Adipose tissue (tissue), 3 donors: ENCODE data around the gene CD93. TPM values are rescaled to one million over a fixed set of nuclear protein-coding genes. Genes with fewer than 3 reads are reported as not detected.

Source experiments
- H3K27ac ChIP-seq: one replicate; pipeline ENCODE4 v1.5.1; 2013; ENCODE audit warnings: low read depth, low read length
- whole genome bisulfite sequencing, 3 donors: extraction: QIAGEN DNeasy Blood & Tissue Kit; methylation state at CpG; one replicate each; pipeline ENCODE4 v1.1.7; 2013; 5-methylcytosine and 5-hydroxymethylcytosine counted together
- polyA plus RNA-seq, 3 donors: library from polyadenylated mRNA; stranded (reverse); fragments of 200-250 nt; gene quantifications; one replicate each; pipeline ENCODE4 v1.2.3, GENCODE V29; 2013
- donor health status: healthy with polysubstance abuse.
- donor health status: Bipolar disorder and iron deficiency.
- donor health status: healthy.

The CD93 gene
- polyA plus RNA-seq, 3 donors = 9.9 to 76.0 (median 20.2) TPM

DNA sequence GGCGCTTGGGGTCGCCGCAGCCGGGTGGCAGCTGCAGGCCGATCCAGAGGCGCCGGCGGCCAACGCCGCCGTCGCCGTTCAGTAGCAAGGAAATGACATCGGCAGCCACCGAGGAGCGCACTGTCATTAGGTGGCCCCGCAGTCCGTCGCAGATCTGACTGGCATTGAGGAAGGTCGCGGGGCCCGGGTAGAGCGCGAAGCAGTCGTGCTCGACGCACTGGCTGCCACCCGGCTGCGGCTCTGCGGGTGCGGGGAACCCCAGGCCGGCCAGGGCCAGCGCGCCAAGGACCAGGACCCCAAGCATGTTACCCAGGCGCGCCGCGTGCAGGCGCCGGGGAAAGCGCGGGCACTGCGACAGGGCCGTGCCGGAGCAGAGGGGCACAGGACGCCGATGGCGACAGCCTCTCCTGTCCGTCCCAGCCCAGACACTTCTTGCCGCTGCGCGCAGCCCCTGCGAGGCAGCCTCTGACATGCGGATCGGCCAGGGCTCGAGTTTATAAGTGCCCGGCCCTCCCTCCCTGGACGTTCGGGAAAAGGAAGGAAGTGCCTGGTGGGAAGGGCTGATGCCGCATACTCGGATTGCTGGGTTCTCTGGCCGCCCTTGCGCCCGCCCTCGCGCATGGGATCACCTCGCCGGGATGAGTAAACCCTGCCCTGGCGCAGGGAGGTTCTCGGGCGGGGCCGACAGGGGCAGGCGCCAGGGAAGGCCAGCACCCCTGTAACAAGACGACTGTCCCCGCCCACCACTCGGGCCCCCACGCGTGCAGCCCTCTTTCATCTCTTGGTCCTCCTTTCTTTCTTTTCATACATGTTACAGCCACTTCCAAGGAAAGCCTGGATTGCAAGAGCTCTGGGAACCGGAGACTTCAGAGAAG, 36.7 kb downstream of the CD93 start, which contains the start of gene THBD:
Gene THBD (minus strand): TSS at position 472 of the 875 bp plus-strand sequence. CDS start 168 bp downstream, at position 304.
- peak within 1 kb of the TSS; percentile 80 for H3K27ac ChIP-seq
- 0 to 1% (median 1%) methylated on average over 71 to 79 of the region's 79 CpGs for WGBS, 3 donors

DNA sequence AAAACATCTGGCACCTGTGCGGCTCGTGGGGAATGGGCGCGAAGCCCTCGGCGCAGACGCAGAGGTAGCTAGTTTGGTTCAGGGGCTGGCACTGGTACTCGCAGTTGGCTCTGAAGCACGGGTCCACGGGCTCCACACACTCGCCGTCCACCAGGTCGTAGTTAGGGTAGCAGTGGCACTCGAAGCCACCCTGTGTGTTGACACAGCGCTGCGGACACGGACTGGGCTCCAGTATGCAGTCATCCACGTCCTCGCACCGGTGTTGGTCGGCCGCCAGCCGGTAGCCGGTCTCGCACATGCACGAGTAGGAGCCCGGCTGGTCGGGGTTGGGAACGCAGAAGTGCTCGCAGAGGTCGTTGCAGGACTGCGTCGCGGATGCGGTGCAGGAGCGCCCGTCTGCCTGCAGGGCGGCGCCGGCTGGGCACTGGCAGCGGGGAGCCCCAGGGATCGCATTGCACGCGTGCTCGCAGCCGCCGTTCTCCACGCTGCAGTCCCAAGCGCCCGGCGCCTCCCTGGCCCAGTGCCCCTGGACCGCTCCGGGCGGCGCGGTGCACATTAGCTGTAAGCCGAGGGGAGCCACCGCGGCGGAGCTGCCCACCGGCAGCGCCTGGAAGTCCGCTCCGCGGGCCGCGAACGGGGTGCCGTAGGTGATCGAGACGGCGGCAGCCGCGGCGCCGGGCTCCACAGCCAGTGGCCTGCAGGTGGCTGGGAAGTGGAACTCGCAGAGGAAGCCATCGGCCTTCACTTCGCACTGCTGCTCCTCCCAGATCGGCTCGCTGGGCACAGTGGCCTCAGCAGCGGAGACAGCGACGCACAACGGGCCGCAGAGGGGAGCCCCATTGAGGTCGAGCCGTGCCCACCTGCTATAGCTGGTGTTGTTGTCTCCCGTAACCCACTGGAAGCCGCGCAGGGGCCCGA, 37.6 kb downstream of the CD93 start:
- peak overlapping the region; percentile 48 for H3K27ac ChIP-seq
- whole genome bisulfite sequencing, 3 donors = 3 to 4% (median 3%) methylated on average over 78 to 92 of the region's 92 CpGs

- H3K27ac ChIP-seq = no peak overlapping the region
- WGBS, 3 donors = 13 to 17% (median 16%) methylated on average over 42 to 47 of the region's 47 CpGs
Measured at GRCh38 chr20:23047738-23048214, 38.3 kb downstream of the CD93 start.

- 52 to 63% (median 53%) methylated on average over 13 of the region's 13 CpGs for WGBS, 3 donors
Measured at GRCh38 chr20:23047001-23047737, 39.0 kb downstream of the CD93 start.

GRCh38 chr20:23046431-23046830, 39.7 kb downstream of the CD93 start:
- H3K27ac ChIP-seq = no peak overlapping the region

More at GRCh38 chr20:23047001-23047737, 39.0 kb downstream of the CD93 start:
- H3K27ac ChIP-seq = no peak overlapping the region

DNA sequence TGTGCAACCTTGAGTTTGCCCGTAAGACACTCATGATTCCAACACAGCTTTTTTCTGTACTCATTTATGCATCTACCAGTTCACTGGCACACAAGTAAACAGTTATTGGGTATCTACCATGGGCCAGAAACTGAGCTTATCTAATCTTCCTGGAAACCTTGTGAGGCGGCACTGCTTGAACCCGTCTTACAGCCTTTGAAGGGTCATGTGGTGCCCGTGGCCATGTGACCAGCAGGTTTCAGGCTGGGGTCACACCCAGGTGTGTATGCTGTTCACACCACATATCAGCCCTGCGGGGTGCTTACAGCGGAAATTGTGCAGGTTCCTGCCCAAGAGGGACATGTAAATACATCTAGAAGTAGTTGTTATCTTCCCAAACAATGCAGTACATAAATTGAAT, 42.7 kb downstream of the CD93 start:
- WGBS, 3 donors = 44 to 90% (median 79%) methylated on average over 6 of the region's 6 CpGs
- H3K27ac ChIP-seq = no peak overlapping the region

DNA sequence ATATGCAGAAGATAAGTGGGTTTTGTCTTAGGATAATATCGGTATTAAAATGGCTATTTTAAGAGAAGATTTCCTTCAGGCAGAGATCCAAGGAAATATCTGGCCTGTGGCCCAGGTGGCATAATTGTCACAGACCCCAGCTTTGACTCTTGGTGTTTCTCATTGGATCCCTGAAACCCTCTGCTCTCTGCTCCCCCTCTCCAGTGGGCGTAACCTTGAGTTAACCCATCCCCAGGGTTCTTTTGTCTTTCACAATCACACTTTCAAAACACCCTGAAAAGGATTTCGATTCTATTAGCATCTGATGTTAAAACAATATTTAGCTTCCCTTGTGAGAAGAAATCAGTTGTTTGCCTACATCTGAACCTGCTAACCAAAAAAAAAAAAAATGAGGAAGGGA, 43.9 kb downstream of the CD93 start:
- whole genome bisulfite sequencing, 3 donors = 35 to 54% (median 46%) methylated on average over 3 of the region's 3 CpGs
- no peak overlapping the region for H3K27ac ChIP-seq

- 46 to 73% (median 64%) methylated on average over 3 of the region's 3 CpGs for WGBS, 3 donors
- no peak overlapping the region for H3K27ac ChIP-seq
Measured at GRCh38 chr20:23039885-23040508, 46.1 kb downstream of the CD93 start.

DNA sequence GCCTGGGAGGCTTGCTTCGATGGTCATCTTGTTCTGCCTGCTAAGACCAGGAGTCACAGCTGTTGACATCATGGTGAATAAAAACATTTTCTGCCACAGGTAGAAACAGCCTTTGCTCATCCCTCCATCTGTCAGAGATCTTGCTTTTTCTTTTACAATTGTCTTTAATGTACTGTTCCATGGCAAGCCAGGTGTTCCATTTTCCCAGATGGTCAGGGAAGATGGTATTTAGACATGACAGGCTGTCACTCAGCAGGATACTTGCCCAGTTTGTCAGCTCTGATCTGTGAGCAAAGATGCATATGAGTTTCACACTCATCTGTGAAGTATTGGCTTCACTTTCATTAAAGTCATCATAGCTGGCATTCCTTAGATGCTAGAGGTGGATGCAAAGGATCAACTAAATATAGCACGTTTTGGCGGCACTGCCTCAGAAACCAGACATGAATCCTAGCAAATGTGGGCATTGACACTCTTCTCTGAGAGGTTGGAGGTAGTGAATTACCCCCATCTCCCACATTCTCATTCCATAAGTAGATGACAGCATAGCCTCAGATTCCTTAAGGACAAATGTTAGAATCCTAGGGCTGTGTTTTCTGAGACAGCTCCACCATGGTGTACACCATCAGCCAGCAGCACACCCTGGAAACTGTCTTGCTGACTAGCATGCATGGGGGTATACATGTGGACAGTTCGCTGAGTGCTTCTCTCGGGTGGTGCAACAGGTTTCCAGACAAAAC, 46.8 kb downstream of the CD93 start:
- H3K27ac ChIP-seq = no peak overlapping the region
- WGBS, 3 donors = 68 to 86% (median 84%) methylated on average over 5 of the region's 5 CpGs

GRCh38 chr20:23037017-23037481, 49.1 kb downstream of the CD93 start:
- H3K27ac ChIP-seq = no peak overlapping the region
- WGBS, 3 donors = 11 to 51% (median 48%) methylated on average over 3 of the region's 3 CpGs

DNA sequence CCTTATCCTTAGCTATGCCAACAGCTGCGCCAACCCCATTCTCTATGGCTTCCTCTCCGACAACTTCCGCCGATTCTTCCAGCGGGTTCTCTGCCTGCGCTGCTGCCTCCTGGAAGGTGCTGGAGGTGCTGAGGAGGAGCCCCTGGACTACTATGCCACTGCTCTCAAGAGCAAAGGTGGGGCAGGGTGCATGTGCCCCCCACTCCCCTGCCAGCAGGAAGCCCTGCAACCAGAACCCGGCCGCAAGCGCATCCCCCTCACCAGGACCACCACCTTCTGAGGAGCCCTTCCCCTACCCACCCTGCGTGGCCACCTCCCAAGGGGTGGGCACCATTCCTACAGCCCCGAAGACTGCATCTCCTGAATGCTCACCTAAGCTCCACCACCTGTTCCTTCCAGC, 49.8 kb downstream of the CD93 start:
- H3K27ac ChIP-seq = no peak overlapping the region
- 91 to 97% (median 97%) methylated on average over 11 of the region's 11 CpGs for WGBS, 3 donors

DNA sequence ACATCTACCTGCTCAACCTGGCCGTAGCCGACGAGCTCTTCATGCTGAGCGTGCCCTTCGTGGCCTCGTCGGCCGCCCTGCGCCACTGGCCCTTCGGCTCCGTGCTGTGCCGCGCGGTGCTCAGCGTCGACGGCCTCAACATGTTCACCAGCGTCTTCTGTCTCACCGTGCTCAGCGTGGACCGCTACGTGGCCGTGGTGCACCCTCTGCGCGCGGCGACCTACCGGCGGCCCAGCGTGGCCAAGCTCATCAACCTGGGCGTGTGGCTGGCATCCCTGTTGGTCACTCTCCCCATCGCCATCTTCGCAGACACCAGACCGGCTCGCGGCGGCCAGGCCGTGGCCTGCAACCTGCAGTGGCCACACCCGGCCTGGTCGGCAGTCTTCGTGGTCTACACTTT, 50.4 kb downstream of the CD93 start:
- no peak overlapping the region for H3K27ac ChIP-seq
- 90 to 94% (median 92%) methylated on average over 41 of the region's 41 CpGs for WGBS, 3 donors

DNA sequence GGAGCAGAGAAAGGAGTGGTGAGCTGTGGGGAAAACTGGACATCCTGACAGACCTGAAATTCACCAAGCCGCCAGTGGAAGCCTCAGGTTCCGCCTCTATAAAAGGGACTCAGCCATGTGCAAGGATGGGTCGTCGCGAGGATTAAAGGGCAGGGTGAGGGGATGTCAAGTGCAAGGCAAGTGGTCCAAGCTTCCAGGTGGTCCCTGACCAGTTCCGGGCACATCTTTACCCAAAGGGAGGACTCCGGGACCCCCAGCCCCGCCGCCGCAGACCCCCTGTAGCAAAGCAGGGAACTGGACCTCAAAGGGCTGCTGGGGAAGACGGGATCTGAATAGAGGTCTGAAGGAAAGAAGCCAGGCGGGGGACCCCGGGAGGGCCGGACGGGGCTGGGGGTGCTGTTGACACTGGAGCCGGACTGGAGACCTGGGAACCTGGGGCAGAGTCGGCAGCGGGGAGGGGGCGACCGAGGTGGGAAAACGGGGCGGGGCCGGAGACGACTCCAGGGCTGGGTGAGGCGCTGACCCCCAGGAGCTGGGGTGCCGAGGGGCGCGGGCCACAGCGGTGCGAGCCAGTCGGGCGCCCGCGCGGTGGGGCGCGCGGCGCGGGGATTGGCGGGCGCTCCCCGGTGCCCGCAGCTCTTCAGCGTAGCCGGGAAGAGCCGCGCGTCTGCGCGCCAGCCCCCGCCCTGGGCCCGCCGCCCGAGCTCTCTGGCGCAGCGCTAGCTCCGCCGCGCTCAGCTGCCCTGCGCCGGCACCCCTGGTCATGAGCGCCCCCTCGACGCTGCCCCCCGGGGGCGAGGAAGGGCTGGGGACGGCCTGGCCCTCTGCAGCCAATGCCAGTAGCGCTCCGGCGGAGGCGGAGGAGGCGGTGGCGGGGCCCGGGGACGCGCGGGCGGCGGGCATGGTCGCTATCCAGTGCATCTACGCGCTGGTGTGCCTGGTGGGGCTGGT, 51.1 kb downstream of the CD93 start, which contains the start of gene SSTR4:
Gene SSTR4 (plus strand): TSS at position 592 of the 951 bp plus-strand sequence. CDS start 172 bp downstream, at position 764.
- H3K27ac ChIP-seq = no peak within 1 kb of the TSS
- 16 to 22% (median 22%) methylated on average over 69 to 83 of the region's 83 CpGs for WGBS, 3 donors

DNA sequence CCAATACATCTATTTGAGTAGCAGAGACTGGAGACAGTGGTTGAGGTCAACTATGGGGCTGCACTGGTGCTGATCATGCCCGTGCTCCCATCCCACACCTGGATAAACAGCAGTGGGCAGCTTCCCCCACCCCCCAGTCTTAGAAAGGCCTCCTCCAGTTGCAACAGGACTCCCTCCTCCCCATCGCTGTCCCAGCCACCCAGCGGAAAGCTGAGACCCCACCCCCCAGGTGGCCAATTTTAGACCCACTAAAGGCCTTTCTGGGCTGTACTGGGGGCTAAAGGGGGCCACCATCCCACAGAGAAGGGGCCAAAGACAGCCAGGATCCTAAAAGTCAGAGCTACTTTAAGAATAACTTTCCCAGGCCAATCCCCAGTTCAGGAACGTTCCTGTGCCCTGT, 52.2 kb downstream of the CD93 start:
- H3K27ac ChIP-seq = no peak overlapping the region
- 70 to 94% (median 79%) methylated on average over 4 of the region's 4 CpGs for WGBS, 3 donors

GRCh38 chr20:23032750-23033078, 53.4 kb downstream of the CD93 start:
- H3K27ac ChIP-seq = no peak overlapping the region
- WGBS, 3 donors = 37 to 74% (median 53%) methylated on average over 5 of the region's 5 CpGs

DNA sequence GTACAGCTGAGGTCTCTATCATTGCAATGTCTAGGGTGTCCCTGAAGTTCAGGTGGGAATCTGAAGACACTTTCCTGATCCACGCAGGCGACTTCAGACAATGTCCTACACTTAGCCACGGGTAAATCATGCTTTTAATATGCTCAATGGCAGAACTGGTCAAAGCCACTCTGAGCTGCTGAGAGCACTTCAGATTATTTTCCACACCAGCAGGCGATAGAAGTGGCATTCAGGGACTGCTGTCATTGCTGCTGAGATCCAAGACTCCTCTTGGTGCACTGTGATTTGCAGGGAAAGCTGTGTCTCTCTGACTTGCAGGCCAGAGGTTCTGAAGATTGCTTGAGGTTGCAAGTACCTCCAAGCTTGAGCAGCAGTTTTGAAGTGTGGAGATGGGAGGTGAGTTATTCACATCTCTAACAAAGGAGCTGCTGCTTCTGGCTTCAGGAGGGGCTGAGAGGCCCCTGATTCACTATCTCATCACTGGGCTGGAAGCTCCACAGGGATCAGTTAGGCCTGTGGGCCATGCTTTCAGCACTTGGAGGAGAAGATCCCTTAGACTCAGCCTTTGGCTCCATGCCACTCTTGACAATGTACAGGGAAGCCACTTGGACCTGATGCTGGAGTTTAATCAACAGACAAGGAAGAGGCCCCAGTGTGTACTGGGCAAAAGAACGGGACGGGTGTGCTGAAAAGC, 53.9 kb downstream of the CD93 start:
- 75 to 80% (median 79%) methylated on average over 6 of the region's 6 CpGs for WGBS, 3 donors

More for the DNA sequence above, 53.9 kb downstream of the CD93 start:
- no peak overlapping the region for H3K27ac ChIP-seq
